Retinal pigment epithelial cell (primary cell): ENCODE results near the gene TSHZ2.

Experiments
- DNase-seq: peaks from one replicate; pipeline ENCODE4 v3.0.0-alpha.2; 2010; ENCODE audit warnings: low read depth
- H3K4me3 ChIP-seq: 2 replicates; pipeline ENCODE4 v1.5.1; 2011; ENCODE audit warnings: mild to moderate bottlenecking, low read length, control low read depth, moderate library complexity
- TF ChIP-seq, protein P1 (sequence below): conservative IDR thresholded peaks from 2 replicates; pipeline ENCODE4 v1.5.1; 2011; ENCODE audit warnings: low read depth, low read length, control low read depth, inconsistent platforms

Gene TSHZ2

GRCh38 chr20:53399083-53399482 lies 426.9 kb downstream of the TSHZ2 start:
- TF ChIP-seq, protein P1, sequence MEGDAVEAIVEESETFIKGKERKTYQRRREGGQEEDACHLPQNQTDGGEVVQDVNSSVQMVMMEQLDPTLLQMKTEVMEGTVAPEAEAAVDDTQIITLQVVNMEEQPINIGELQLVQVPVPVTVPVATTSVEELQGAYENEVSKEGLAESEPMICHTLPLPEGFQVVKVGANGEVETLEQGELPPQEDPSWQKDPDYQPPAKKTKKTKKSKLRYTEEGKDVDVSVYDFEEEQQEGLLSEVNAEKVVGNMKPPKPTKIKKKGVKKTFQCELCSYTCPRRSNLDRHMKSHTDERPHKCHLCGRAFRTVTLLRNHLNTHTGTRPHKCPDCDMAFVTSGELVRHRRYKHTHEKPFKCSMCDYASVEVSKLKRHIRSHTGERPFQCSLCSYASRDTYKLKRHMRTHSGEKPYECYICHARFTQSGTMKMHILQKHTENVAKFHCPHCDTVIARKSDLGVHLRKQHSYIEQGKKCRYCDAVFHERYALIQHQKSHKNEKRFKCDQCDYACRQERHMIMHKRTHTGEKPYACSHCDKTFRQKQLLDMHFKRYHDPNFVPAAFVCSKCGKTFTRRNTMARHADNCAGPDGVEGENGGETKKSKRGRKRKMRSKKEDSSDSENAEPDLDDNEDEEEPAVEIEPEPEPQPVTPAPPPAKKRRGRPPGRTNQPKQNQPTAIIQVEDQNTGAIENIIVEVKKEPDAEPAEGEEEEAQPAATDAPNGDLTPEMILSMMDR = no peak
- no peak for DNase-seq
- H3K4me3 ChIP-seq = no peak overlapping the region

DNA sequence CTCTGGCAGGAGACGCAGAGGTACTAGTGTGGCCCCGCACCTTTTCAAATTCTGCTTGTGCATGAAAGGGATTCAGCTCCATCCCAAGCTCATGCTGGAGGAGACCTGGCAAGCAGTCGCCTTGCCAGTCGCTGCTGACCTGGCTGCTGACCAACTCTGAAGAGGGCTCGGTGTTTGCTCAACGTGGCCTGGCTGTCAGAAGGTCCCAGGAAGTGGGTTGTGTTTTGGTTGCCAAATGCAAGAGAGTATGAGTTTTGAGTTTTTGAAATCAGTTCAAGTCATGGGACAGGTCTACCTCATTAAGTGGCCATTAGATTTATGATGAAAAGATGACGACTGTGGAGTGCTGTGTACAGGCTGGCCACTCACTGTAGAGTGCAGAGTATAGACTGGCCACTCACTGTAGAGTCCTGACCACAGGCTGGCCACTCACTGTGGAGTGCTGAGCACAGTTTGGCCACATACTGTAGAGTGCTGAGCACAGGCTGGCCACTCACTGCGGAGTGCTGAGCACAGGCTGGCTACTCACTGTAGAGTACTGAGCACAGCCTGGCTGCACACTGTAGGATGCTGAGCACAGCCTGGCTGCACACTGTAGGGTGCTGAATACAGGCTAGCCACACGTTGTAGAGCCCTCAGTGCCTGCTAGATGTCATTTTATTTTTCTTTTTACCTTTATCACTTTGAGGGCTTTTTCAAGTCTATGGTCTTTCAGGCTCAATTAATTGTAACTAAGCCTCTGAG lies 427.6 kb downstream of the TSHZ2 start:
- TF ChIP-seq, protein P1 = no peak
- DNase-seq = no peak
- H3K4me3 ChIP-seq = no peak overlapping the region

GRCh38 chr20:53402233-53403005 lies 430.3 kb downstream of the TSHZ2 start:
- TF ChIP-seq, protein P1 = no peak
- H3K4me3 ChIP-seq = no peak overlapping the region
- DNase-seq = no peak

GRCh38 chr20:53403029-53403428 lies 430.9 kb downstream of the TSHZ2 start:
- no peak overlapping the region for H3K4me3 ChIP-seq
- TF ChIP-seq, protein P1 = no peak
- no peak for DNase-seq

GRCh38 chr20:53405139-53405538 lies 433.0 kb downstream of the TSHZ2 start:
- DNase-seq = no peak
- no peak overlapping the region for H3K4me3 ChIP-seq
- TF ChIP-seq, protein P1 = no peak

GRCh38 chr20:53406580-53406979 lies 434.4 kb downstream of the TSHZ2 start:
- TF ChIP-seq, protein P1 = no peak
- no peak for DNase-seq
- no peak overlapping the region for H3K4me3 ChIP-seq
